ENCODE measurements around the gene USP34.

USP34 gene

GRCh38 chr2:61263830-61264229, 207.1 kb downstream of the USP34 start:
- H3K4me3 ChIP-seq (ENCODE audit: low read length): no peak overlapping the region
- no peaks in the 10 kb centered on the region for H3K4me1 ChIP-seq (ENCODE audit: control insufficient read depth, insufficient read depth, low read length)
- no peak overlapping the region for H3K27ac ChIP-seq (ENCODE audit: low read depth, low read length)
- no peaks in the 10 kb centered on the region for H3K27me3 ChIP-seq (ENCODE audit: control insufficient read depth, insufficient read depth, low read length)
- peaks cover 4% of the 10 kb centered on the region for H3K36me3 ChIP-seq (ENCODE audit: control insufficient read depth, insufficient read depth, low read length)
- no peak overlapping the region for H3K9ac ChIP-seq (ENCODE audit: low read length)

GRCh38 chr2:61262699-61263098, 208.2 kb downstream of the USP34 start:
- no peak overlapping the region for H3K9ac ChIP-seq (ENCODE audit: low read length)
- H3K4me1 ChIP-seq (ENCODE audit: control insufficient read depth, insufficient read depth, low read length): no peaks in the 10 kb centered on the region
- no peak overlapping the region for H3K27ac ChIP-seq (ENCODE audit: low read depth, low read length)
- peaks cover 4% of the 10 kb centered on the region for H3K36me3 ChIP-seq (ENCODE audit: control insufficient read depth, insufficient read depth, low read length)
- no peaks in the 10 kb centered on the region for H3K27me3 ChIP-seq (ENCODE audit: control insufficient read depth, insufficient read depth, low read length)
- no peak overlapping the region for H3K4me3 ChIP-seq (ENCODE audit: low read length)

GRCh38 chr2:61257446-61257845, 213.4 kb downstream of the USP34 start:
- Histone ChIP-seq H3K9ac (ENCODE audit: low read length) (no peak overlapping the region), H3K4me1 (ENCODE audit: control insufficient read depth, insufficient read depth, low read length) (no peaks in the 10 kb centered on the region), H3K27me3 (ENCODE audit: control insufficient read depth, insufficient read depth, low read length) (no peaks in the 10 kb centered on the region), H3K36me3 (ENCODE audit: control insufficient read depth, insufficient read depth, low read length) (peaks cover 4% of the 10 kb centered on the region), H3K27ac (ENCODE audit: low read depth, low read length) (no peak overlapping the region), H3K4me3 (ENCODE audit: low read length) (no peak overlapping the region)

- Histone ChIP-seq H3K4me3 (ENCODE audit: low read length) (no peak overlapping the region), H3K9ac (ENCODE audit: low read length) (no peak overlapping the region), H3K36me3 (ENCODE audit: control insufficient read depth, insufficient read depth, low read length) (peaks cover 2% of the 10 kb centered on the region), H3K4me1 (ENCODE audit: control insufficient read depth, insufficient read depth, low read length) (no peaks in the 10 kb centered on the region), H3K27ac (ENCODE audit: low read depth, low read length) (no peak overlapping the region), H3K27me3 (ENCODE audit: control insufficient read depth, insufficient read depth, low read length) (no peaks in the 10 kb centered on the region)
These were observed 215.1 kb downstream of the USP34 start for GRCh38 chr2:61255580-61256437.

GRCh38 chr2:61254536-61254935, 216.4 kb downstream of the USP34 start:
- H3K4me1 ChIP-seq (ENCODE audit: control insufficient read depth, insufficient read depth, low read length): no peaks in the 10 kb centered on the region
- H3K27ac ChIP-seq (ENCODE audit: low read depth, low read length): no peak overlapping the region
- H3K9ac ChIP-seq (ENCODE audit: low read length): no peak overlapping the region
- H3K36me3 ChIP-seq (ENCODE audit: control insufficient read depth, insufficient read depth, low read length): peaks cover 2% of the 10 kb centered on the region
- H3K27me3 ChIP-seq (ENCODE audit: control insufficient read depth, insufficient read depth, low read length): no peaks in the 10 kb centered on the region
- H3K4me3 ChIP-seq (ENCODE audit: low read length): no peak overlapping the region

- H3K4me3 ChIP-seq (ENCODE audit: low read length): no peak overlapping the region
- H3K4me1 ChIP-seq (ENCODE audit: control insufficient read depth, insufficient read depth, low read length): no peaks in the 10 kb centered on the region
- no peaks in the 10 kb centered on the region for H3K27me3 ChIP-seq (ENCODE audit: control insufficient read depth, insufficient read depth, low read length)
- H3K27ac ChIP-seq (ENCODE audit: low read depth, low read length): no peak overlapping the region
- H3K36me3 ChIP-seq (ENCODE audit: control insufficient read depth, insufficient read depth, low read length): peaks cover 2% of the 10 kb centered on the region
- no peak overlapping the region for H3K9ac ChIP-seq (ENCODE audit: low read length)
These were observed 217.8 kb downstream of the USP34 start for GRCh38 chr2:61253136-61253535.

- no peak overlapping the region for H3K9ac ChIP-seq (ENCODE audit: low read length)
- H3K4me1 ChIP-seq (ENCODE audit: control insufficient read depth, insufficient read depth, low read length): no peaks in the 10 kb centered on the region
- no peaks in the 10 kb centered on the region for H3K27me3 ChIP-seq (ENCODE audit: control insufficient read depth, insufficient read depth, low read length)
- no peak overlapping the region for H3K27ac ChIP-seq (ENCODE audit: low read depth, low read length)
- H3K4me3 ChIP-seq (ENCODE audit: low read length): no peak overlapping the region
- peaks cover 10% of the 10 kb centered on the region for H3K36me3 ChIP-seq (ENCODE audit: control insufficient read depth, insufficient read depth, low read length)
These were observed 218.9 kb downstream of the USP34 start for GRCh38 chr2:61252031-61252430.

GRCh38 chr2:61249521-61250071, 221.3 kb downstream of the USP34 start:
- no peak overlapping the region for H3K4me3 ChIP-seq (ENCODE audit: low read length)
- H3K36me3 ChIP-seq (ENCODE audit: control insufficient read depth, insufficient read depth, low read length): peaks cover 13% of the 10 kb centered on the region
- no peak overlapping the region for H3K27ac ChIP-seq (ENCODE audit: low read depth, low read length)
- H3K27me3 ChIP-seq (ENCODE audit: control insufficient read depth, insufficient read depth, low read length): no peaks in the 10 kb centered on the region
- no peaks in the 10 kb centered on the region for H3K4me1 ChIP-seq (ENCODE audit: control insufficient read depth, insufficient read depth, low read length)
- no peak overlapping the region for H3K9ac ChIP-seq (ENCODE audit: low read length)

- no peaks in the 10 kb centered on the region for H3K27me3 ChIP-seq (ENCODE audit: control insufficient read depth, insufficient read depth, low read length)
- no peak overlapping the region for H3K9ac ChIP-seq (ENCODE audit: low read length)
- H3K36me3 ChIP-seq (ENCODE audit: control insufficient read depth, insufficient read depth, low read length): peaks cover 16% of the 10 kb centered on the region
- no peaks in the 10 kb centered on the region for H3K4me1 ChIP-seq (ENCODE audit: control insufficient read depth, insufficient read depth, low read length)
- H3K27ac ChIP-seq (ENCODE audit: low read depth, low read length): no peak overlapping the region
- no peak overlapping the region for H3K4me3 ChIP-seq (ENCODE audit: low read length)
These were observed 223.6 kb downstream of the USP34 start for GRCh38 chr2:61247204-61247812.

GRCh38 chr2:61244694-61245093, 226.2 kb downstream of the USP34 start:
- no peaks in the 10 kb centered on the region for H3K27me3 ChIP-seq (ENCODE audit: control insufficient read depth, insufficient read depth, low read length)
- no peaks in the 10 kb centered on the region for H3K4me1 ChIP-seq (ENCODE audit: control insufficient read depth, insufficient read depth, low read length)
- H3K27ac ChIP-seq (ENCODE audit: low read depth, low read length): no peak overlapping the region
- peaks cover 19% of the 10 kb centered on the region for H3K36me3 ChIP-seq (ENCODE audit: control insufficient read depth, insufficient read depth, low read length)
- H3K4me3 ChIP-seq (ENCODE audit: low read length): no peak overlapping the region
- no peak overlapping the region for H3K9ac ChIP-seq (ENCODE audit: low read length)

- H3K36me3 ChIP-seq (ENCODE audit: control insufficient read depth, insufficient read depth, low read length): peaks cover 10% of the 10 kb centered on the region
- H3K27me3 ChIP-seq (ENCODE audit: control insufficient read depth, insufficient read depth, low read length): no peaks in the 10 kb centered on the region
- no peak overlapping the region for H3K4me3 ChIP-seq (ENCODE audit: low read length)
- H3K27ac ChIP-seq (ENCODE audit: low read depth, low read length): no peak overlapping the region
- H3K9ac ChIP-seq (ENCODE audit: low read length): no peak overlapping the region
- H3K4me1 ChIP-seq (ENCODE audit: control insufficient read depth, insufficient read depth, low read length): no peaks in the 10 kb centered on the region
These were observed 229.6 kb downstream of the USP34 start for GRCh38 chr2:61241266-61241665.

GRCh38 chr2:61238219-61239012, 232.5 kb downstream of the USP34 start:
- peaks cover 6% of the 10 kb centered on the region for H3K36me3 ChIP-seq (ENCODE audit: control insufficient read depth, insufficient read depth, low read length)
- H3K27me3 ChIP-seq (ENCODE audit: control insufficient read depth, insufficient read depth, low read length): no peaks in the 10 kb centered on the region
- H3K9ac ChIP-seq (ENCODE audit: low read length): no peak overlapping the region
- H3K4me3 ChIP-seq (ENCODE audit: low read length): no peak overlapping the region
- H3K4me1 ChIP-seq (ENCODE audit: control insufficient read depth, insufficient read depth, low read length): no peaks in the 10 kb centered on the region
- H3K27ac ChIP-seq (ENCODE audit: low read depth, low read length): no peak overlapping the region
